Naive B cell (primary cell): Measurements from ENCODE around the gene SLC22A7. TPM values are rescaled to one million over a fixed set of nuclear protein-coding genes. Genes with fewer than 3 reads are reported as not detected.

ENCODE experiments used
- ATAC-seq, 2 donors: fragments of 150-1000 bp; cut with Tn5 transposase; 2 replicates each; pipeline ENCODE4 v1.10.0; 2021; ENCODE audit warnings: low read depth in 2 of 2, mild to moderate bottlenecking in 2 of 2, moderate library complexity in 2 of 2
- DNase-seq: peaks from one replicate; pipeline ENCODE4 v3.0.0; 2022
- H3K27ac Mint-ChIP-seq, 6 donors: one replicate each; pipeline ENCODE4 v1.8.0; 2020 to 2022; ENCODE audit warnings: mild to moderate bottlenecking in 6 of 6, mixed read lengths in 6 of 6, moderate library complexity in 5 of 6, inconsistent platforms in 2 of 6
- H3K27me3 Mint-ChIP-seq, 3 donors: one replicate each; pipeline ENCODE4 v1.8.0; 2021 to 2022; ENCODE audit warnings: mixed read lengths in 3 of 3, mild to moderate bottlenecking in 1 of 3
- H3K36me3 Mint-ChIP-seq, 2 donors: one replicate each; pipeline ENCODE4 v1.8.0; 2020 to 2022; ENCODE audit warnings: mixed read lengths in 2 of 2, inconsistent platforms in 1 of 2, mild to moderate bottlenecking in 1 of 2
- H3K4me1 Mint-ChIP-seq, 3 donors: one replicate each; pipeline ENCODE4 v1.8.0; 2020 to 2022; ENCODE audit warnings: mixed read lengths in 3 of 3, inconsistent platforms in 1 of 3, mild to moderate bottlenecking in 1 of 3, moderate library complexity in 1 of 3
- H3K4me3 Mint-ChIP-seq, 8 donors: one replicate each; pipeline ENCODE4 v1.8.0; 2020 to 2022; ENCODE audit warnings: mild to moderate bottlenecking in 8 of 8, mixed read lengths in 8 of 8, moderate library complexity in 8 of 8, inconsistent platforms in 2 of 8
- H3K9me3 Mint-ChIP-seq, 7 donors: one replicate each; pipeline ENCODE4 v1.8.0; 2020 to 2022; ENCODE audit warnings: mixed read lengths in 7 of 7, mild to moderate bottlenecking in 5 of 7, inconsistent platforms in 2 of 7, moderate library complexity in 1 of 7
- polyA plus RNA-seq, 6 donors: library from polyadenylated mRNA; unstranded; fragments of 300-500 nt; fragmentation: Illumina TruSeq; gene quantifications; one replicate each; pipeline ENCODE4 v1.2.3, GENCODE V29; 2021; ENCODE audit warnings: low read depth in 6 of 6

SLC22A7 gene, protein sequence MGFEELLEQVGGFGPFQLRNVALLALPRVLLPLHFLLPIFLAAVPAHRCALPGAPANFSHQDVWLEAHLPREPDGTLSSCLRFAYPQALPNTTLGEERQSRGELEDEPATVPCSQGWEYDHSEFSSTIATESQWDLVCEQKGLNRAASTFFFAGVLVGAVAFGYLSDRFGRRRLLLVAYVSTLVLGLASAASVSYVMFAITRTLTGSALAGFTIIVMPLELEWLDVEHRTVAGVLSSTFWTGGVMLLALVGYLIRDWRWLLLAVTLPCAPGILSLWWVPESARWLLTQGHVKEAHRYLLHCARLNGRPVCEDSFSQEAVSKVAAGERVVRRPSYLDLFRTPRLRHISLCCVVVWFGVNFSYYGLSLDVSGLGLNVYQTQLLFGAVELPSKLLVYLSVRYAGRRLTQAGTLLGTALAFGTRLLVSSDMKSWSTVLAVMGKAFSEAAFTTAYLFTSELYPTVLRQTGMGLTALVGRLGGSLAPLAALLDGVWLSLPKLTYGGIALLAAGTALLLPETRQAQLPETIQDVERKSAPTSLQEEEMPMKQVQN
- polyA plus RNA-seq, result under 1 TPM in 1 of 6 donors, not detected in 5; 0.54 TPM

GRCh38 chr6:43297644-43298564 lies at the start of gene SLC22A7:
TSS of gene SLC22A7 (plus strand) at chr6:43298260. CDS start at chr6:43298359, 99 bp downstream.
- H3K36me3 Mint-ChIP-seq, result no peaks in the 10 kb centered on the region
- ATAC-seq (no peak), DNase-seq (no peak)
- peaks cover 7 to 10% (median 9%) of the 10 kb centered on the region in 3 donors for H3K27me3 Mint-ChIP-seq
- no peak within 1 kb of the TSS for H3K4me3 Mint-ChIP-seq
- H3K9me3 Mint-ChIP-seq, result no peaks in the 10 kb centered on the region
- H3K27ac Mint-ChIP-seq, result peak within 1 kb of the TSS in 2 of 6 donors; percentile 75 to 82
- peaks cover 7 to 18% (median 9%) of the 10 kb centered on the region in 3 donors for H3K4me1 Mint-ChIP-seq

- H3K4me3 Mint-ChIP-seq, result peak overlapping the region in 3 of 8 donors; percentile 74 to 92 (median 87)
- H3K4me1 Mint-ChIP-seq, result peaks cover 23 to 26% (median 24%) of the 10 kb centered on the region in 3 donors
- H3K27me3 Mint-ChIP-seq, result peaks cover 31 to 41% (median 32%) of the 10 kb centered on the region in 3 donors
- H3K36me3 Mint-ChIP-seq, result no peaks in the 10 kb centered on the region
- H3K27ac Mint-ChIP-seq, result no peak overlapping the region
- H3K9me3 Mint-ChIP-seq, result no peaks in the 10 kb centered on the region
- no peak for DNase-seq
- no peak for ATAC-seq
Observed at GRCh38 chr6:43248791-43249190, 49.3 kb upstream of the SLC22A7 start.

DNA sequence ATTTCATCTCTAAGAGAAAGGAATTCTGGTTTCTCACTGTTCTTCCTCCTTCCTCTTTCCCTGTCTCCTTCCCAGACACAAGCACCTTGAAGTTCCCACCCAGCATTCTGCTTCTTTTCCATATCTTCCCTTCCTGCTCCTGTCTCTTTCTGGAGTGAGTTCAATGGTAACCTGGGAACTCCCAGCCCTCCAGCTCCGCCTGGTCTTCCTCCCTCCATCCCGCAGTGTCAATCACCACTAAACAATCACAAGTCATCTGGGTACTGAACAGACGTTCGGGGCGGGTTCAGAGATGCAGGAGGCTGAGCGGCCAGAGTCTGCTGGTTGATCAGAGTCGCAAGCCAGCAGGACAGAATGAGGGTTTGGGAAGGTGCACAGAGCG lies 47.1 kb upstream of the SLC22A7 start:
- H3K4me3 Mint-ChIP-seq, result peak overlapping the region in 1 of 8 donors; percentile 6
- ATAC-seq (no peak), DNase-seq (no peak)
- peaks cover 37 to 60% (median 44%) of the 10 kb centered on the region in 3 donors for H3K27me3 Mint-ChIP-seq
- H3K9me3 Mint-ChIP-seq, result no peaks in the 10 kb centered on the region
- H3K4me1 Mint-ChIP-seq, result peaks cover 23 to 26% (median 23%) of the 10 kb centered on the region in 3 donors
- H3K27ac Mint-ChIP-seq, result peak overlapping the region in 1 of 6 donors; percentile 40
- no peaks in the 10 kb centered on the region for H3K36me3 Mint-ChIP-seq

DNA sequence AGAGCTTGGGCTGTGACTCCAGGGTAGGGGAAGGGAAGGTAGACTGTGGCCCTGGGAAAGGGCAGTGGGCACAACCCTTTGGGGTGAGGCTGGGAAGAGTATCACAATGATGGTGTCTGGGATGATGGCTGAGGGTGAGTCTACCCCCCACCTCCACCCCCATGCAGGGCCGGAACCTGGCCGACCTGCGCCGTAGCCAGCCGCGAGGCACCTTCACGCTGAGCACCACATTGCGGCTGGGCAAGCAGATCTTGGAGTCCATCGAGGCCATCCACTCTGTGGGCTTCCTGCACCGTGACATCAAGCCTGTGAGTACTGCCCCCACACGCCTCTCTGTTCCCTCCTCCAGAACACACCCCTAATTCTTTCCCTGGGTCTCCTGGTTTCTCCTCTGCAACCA lies 44.7 kb upstream of the SLC22A7 start:
- Mint-ChIP-seq H3K27me3 (peaks cover 35 to 71% (median 60%) of the 10 kb centered on the region in 3 donors), H3K4me1 (peaks cover 5 to 12% (median 8%) of the 10 kb centered on the region in 3 donors), H3K36me3 (no peaks in the 10 kb centered on the region), H3K4me3 (no peak overlapping the region), H3K9me3 (no peaks in the 10 kb centered on the region), H3K27ac (no peak overlapping the region)
- DNase-seq (no peak), ATAC-seq (no peak)

GRCh38 chr6:43254138-43254817 lies 43.8 kb upstream of the SLC22A7 start:
- H3K36me3 Mint-ChIP-seq, result no peaks in the 10 kb centered on the region
- no peak for DNase-seq

DNA sequence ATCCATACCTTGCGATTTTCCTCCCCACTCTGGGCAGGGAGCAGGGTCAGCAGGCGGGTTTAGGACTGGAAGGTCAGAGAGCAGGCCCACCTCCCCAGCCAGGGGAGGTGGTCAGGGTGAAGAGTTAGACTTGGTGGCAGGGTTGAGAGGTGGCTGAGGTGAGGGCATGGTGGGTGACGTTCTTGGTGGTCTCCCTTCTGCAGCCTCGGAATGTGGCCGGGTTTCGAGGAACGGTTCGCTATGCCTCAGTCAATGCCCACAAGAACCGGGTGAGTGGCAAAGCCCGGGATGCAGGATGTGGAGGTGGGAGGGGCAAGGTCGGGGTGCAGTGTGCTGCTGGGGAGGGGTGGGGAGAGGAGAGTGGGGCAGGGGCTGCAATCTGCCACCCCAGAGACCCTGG lies 43.2 kb upstream of the SLC22A7 start:
- no peaks in the 10 kb centered on the region for H3K9me3 Mint-ChIP-seq
- peaks cover 35 to 82% (median 70%) of the 10 kb centered on the region in 3 donors for H3K27me3 Mint-ChIP-seq
- no peak overlapping the region for H3K27ac Mint-ChIP-seq
- no peaks in the 10 kb centered on the region for H3K36me3 Mint-ChIP-seq
- no peak for ATAC-seq
- no peak overlapping the region for H3K4me3 Mint-ChIP-seq
- peaks cover 5 to 12% (median 8%) of the 10 kb centered on the region in 3 donors for H3K4me1 Mint-ChIP-seq
- no peak for DNase-seq

More at GRCh38 chr6:43254138-43254817, 43.8 kb upstream of the SLC22A7 start:
- ATAC-seq, result no peak
- no peak overlapping the region for H3K4me3 Mint-ChIP-seq
- H3K4me1 Mint-ChIP-seq, result peaks cover 5 to 12% (median 8%) of the 10 kb centered on the region in 3 donors
- no peak overlapping the region for H3K27ac Mint-ChIP-seq
- peaks cover 35 to 77% (median 65%) of the 10 kb centered on the region in 3 donors for H3K27me3 Mint-ChIP-seq
- H3K9me3 Mint-ChIP-seq, result no peaks in the 10 kb centered on the region

DNA sequence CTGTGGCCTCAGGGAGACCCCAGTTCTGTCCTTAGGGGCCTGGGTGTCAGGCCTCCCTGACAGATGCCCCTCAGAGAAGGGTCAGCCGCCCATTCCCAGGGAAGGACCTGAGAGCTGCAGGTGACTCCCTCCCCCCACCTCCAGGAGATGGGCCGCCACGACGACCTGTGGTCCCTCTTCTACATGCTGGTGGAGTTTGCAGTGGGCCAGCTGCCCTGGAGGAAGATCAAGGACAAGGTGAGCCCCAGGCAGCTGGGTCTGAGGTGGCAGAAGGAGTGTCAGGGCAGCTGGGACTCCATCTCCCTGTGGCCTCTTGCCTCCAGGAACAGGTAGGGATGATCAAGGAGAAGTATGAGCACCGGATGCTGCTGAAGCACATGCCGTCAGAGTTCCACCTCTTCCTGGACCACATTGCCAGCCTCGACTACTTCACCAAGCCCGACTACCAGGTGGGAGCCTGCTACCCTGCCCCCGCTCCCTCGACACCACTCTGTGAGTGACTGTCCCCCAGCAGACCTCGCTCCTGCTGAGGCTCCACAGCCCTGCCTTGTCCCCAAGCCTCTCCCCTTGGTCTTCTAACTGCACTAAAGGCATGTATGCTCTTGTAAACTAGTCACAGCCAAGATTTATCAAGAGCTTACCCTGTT lies 42.5 kb upstream of the SLC22A7 start:
- Mint-ChIP-seq H3K27me3 (peaks cover 33 to 85% (median 70%) of the 10 kb centered on the region in 3 donors), H3K27ac (peak overlapping the region in 1 of 6 donors; percentile 86), H3K36me3 (no peaks in the 10 kb centered on the region), H3K4me1 (peaks cover 5 to 12% (median 8%) of the 10 kb centered on the region in 3 donors), H3K4me3 (no peak overlapping the region), H3K9me3 (no peaks in the 10 kb centered on the region)
- DNase-seq, result no peak
- no peak for ATAC-seq

- Mint-ChIP-seq H3K4me1 (peaks cover 0 to 2% (median 0%) of the 10 kb centered on the region in 3 donors), H3K9me3 (no peaks in the 10 kb centered on the region), H3K27ac (peak overlapping the region in 1 of 6 donors; percentile 23), H3K4me3 (no peak overlapping the region), H3K27me3 (peaks cover 20 to 75% (median 58%) of the 10 kb centered on the region in 3 donors), H3K36me3 (no peaks in the 10 kb centered on the region)
- DNase-seq, result no peak
- no peak for ATAC-seq
Observed at GRCh38 chr6:43256670-43257366, 41.2 kb upstream of the SLC22A7 start.

GRCh38 chr6:43257367-43258145 lies 40.5 kb upstream of the SLC22A7 start:
- Mint-ChIP-seq H3K4me3 (no peak overlapping the region), H3K4me1 (peaks cover 0 to 8% (median 4%) of the 10 kb centered on the region in 3 donors), H3K27me3 (peaks cover 17 to 73% (median 50%) of the 10 kb centered on the region in 3 donors), H3K36me3 (no peaks in the 10 kb centered on the region), H3K9me3 (no peaks in the 10 kb centered on the region), H3K27ac (peak overlapping the region in 2 of 6 donors; percentile 34 to 56)
- ATAC-seq, result no peak
- no peak for DNase-seq

- Mint-ChIP-seq H3K4me3 (no peak overlapping the region), H3K27ac (no peak overlapping the region), H3K27me3 (peaks cover 12 to 67% (median 44%) of the 10 kb centered on the region in 3 donors), H3K4me1 (peaks cover under 1 to 10% (median 4%) of the 10 kb centered on the region in 3 donors), H3K36me3 (no peaks in the 10 kb centered on the region), H3K9me3 (no peaks in the 10 kb centered on the region)
- no peak for ATAC-seq
- DNase-seq, result no peak
Observed at GRCh38 chr6:43258180-43258579, 39.9 kb upstream of the SLC22A7 start.
